Activated CD8-positive, alpha-beta T cell treated with anti-CD3 and anti-CD28 coated beads for 36 hours (primary cell): ENCODE data around the gene MICAL3. TPM values are rescaled to one million over a fixed set of nuclear protein-coding genes. Genes with fewer than 3 reads are reported as not detected.

ENCODE experiments used
- ATAC-seq: fragments of 200-7000 bp; cut with Tn5 transposase; one replicate; pipeline ENCODE4 v1.10.0; 2021; ENCODE audit warnings: mild to moderate bottlenecking, moderate library complexity
- CTCF ChIA-PET: fragments of 350-600 bp; sonication (Branson Sonifier 250); formaldehyde crosslinking; loops from one replicate; lab custom pipeline; 2021; ENCODE audit warnings: antibody characterized with exemption; lab: Charles Lee
- POLR2A ChIA-PET: fragments of 350-600 bp; sonication (Branson Sonifier 250); formaldehyde crosslinking; loops from one replicate; lab custom pipeline; 2021; ENCODE audit warnings: antibody characterized with exemption; lab: Charles Lee
- DNase-seq: peaks from one replicate; pipeline ENCODE4 v3.0.0-alpha.2; 2020
- H3K27ac Mint-ChIP-seq: one replicate; pipeline ENCODE4 v1.8.0; 2021; ENCODE audit warnings: mild to moderate bottlenecking, mixed read lengths
- H3K27me3 Mint-ChIP-seq: one replicate; pipeline ENCODE4 v1.8.0; 2021; ENCODE audit warnings: mixed read lengths
- H3K36me3 Mint-ChIP-seq: one replicate; pipeline ENCODE4 v1.8.0; 2021; ENCODE audit warnings: low read depth, mixed read lengths
- H3K4me1 Mint-ChIP-seq: one replicate; pipeline ENCODE4 v1.8.0; 2021; ENCODE audit warnings: low read depth, mixed read lengths
- H3K4me3 Mint-ChIP-seq: one replicate; pipeline ENCODE4 v1.8.0; 2021; ENCODE audit warnings: mild to moderate bottlenecking, moderate library complexity, mixed read lengths
- H3K9me3 Mint-ChIP-seq: one replicate; pipeline ENCODE4 v1.8.0; 2021; ENCODE audit warnings: mixed read lengths
- CTCF ChIP-seq: fragments of 200-600 bp; IDR thresholded peaks from one replicate; pipeline ENCODE4 v1.8.0; 2022; ENCODE audit warnings: antibody characterized with exemption, mild to moderate bottlenecking
- intact Hi-C: fragments of 100-400 bp; cut with micrococcal nuclease; formaldehyde crosslinking; loops from one replicate; pipeline ENCODE4 v1.10.0; 2022
- total RNA-seq, 2 experiments: library from RNA; stranded (reverse); gene quantifications; one replicate each; pipeline ENCODE4 v1.2.3, GENCODE V29; 2021

MICAL3 gene
- total RNA-seq, 2 experiments from 2014 or later = 31.6 to 32.4 TPM

- H3K9me3 Mint-ChIP-seq = no peaks in the 10 kb centered on the region
- ChIA-PET CTCF (interaction anchor here (1.1 to 1.2 kb wide), 2 partner anchors 13 to 39 kb away, joined by 3 to 6 read pairs; no protein-coding TSS in a partner anchor), POLR2A (interaction anchor here (1.1 kb wide), 1 partner anchor 91 kb away, joined by 3 read pairs; no protein-coding TSS in a partner anchor)
- H3K27me3 Mint-ChIP-seq = no peaks in the 10 kb centered on the region
- peaks cover 1% of the 10 kb centered on the region for H3K36me3 Mint-ChIP-seq
- intact Hi-C loops = no loop called here
- ATAC-seq (no peak), DNase-seq (no peak)
- no peak for TF ChIP-seq CTCF
- no peak overlapping the region for H3K4me3 Mint-ChIP-seq
- H3K27ac Mint-ChIP-seq = no peak overlapping the region
- no peaks in the 10 kb centered on the region for H3K4me1 Mint-ChIP-seq
Observed at GRCh38 chr22:17869285-17870096, 154.9 kb downstream of the MICAL3 start.

GRCh38 chr22:17868771-17869170, 155.6 kb downstream of the MICAL3 start:
- intact Hi-C loops = no loop called here
- DNase-seq (no peak), ATAC-seq (no peak)
- no peak overlapping the region for H3K4me3 Mint-ChIP-seq
- POLR2A ChIA-PET = interaction anchor here (0.6 kb wide), 1 partner anchor 153 kb away, joined by 3 read pairs; no protein-coding TSS in a partner anchor
- no peaks in the 10 kb centered on the region for H3K9me3 Mint-ChIP-seq
- peaks cover 3% of the 10 kb centered on the region for H3K36me3 Mint-ChIP-seq
- CTCF ChIA-PET = interaction anchor here (1.1 kb wide), 1 partner anchor 39 kb away, joined by 6 read pairs; no protein-coding TSS in a partner anchor
- no peaks in the 10 kb centered on the region for H3K4me1 Mint-ChIP-seq
- no peak overlapping the region for H3K27ac Mint-ChIP-seq
- TF ChIP-seq CTCF = no peak
- no peaks in the 10 kb centered on the region for H3K27me3 Mint-ChIP-seq

GRCh38 chr22:17867160-17867785, 157.1 kb downstream of the MICAL3 start:
- H3K4me1 Mint-ChIP-seq = peaks cover 3% of the 10 kb centered on the region

GRCh38 chr22:17866621-17867020, 157.7 kb downstream of the MICAL3 start:
- Mint-ChIP-seq H3K27ac (no peak overlapping the region), H3K27me3 (no peaks in the 10 kb centered on the region), H3K4me1 (peaks cover 3% of the 10 kb centered on the region), H3K9me3 (no peaks in the 10 kb centered on the region), H3K4me3 (no peak overlapping the region), H3K36me3 (peaks cover 5% of the 10 kb centered on the region)
- intact Hi-C loops = no loop called here
- CTCF ChIA-PET = no interaction called here
- POLR2A ChIA-PET = no interaction called here
- DNase-seq (no peak), ATAC-seq (no peak)
- TF ChIP-seq CTCF = no peak

More at GRCh38 chr22:17867160-17867785, 157.1 kb downstream of the MICAL3 start:
- Mint-ChIP-seq H3K27ac (no peak overlapping the region), H3K4me3 (no peak overlapping the region), H3K9me3 (no peaks in the 10 kb centered on the region), H3K36me3 (peaks cover 5% of the 10 kb centered on the region), H3K27me3 (no peaks in the 10 kb centered on the region)
- DNase-seq (no peak), ATAC-seq (no peak)
- TF ChIP-seq CTCF = no peak
- intact Hi-C loops = no loop called here
- CTCF ChIA-PET = no interaction called here
- POLR2A ChIA-PET = no interaction called here

GRCh38 chr22:17866127-17866526, 158.2 kb downstream of the MICAL3 start:
- no peak for TF ChIP-seq CTCF
- DNase-seq = no peak
- Mint-ChIP-seq H3K9me3 (no peaks in the 10 kb centered on the region), H3K27me3 (no peaks in the 10 kb centered on the region), H3K36me3 (peaks cover 4% of the 10 kb centered on the region), H3K4me3 (no peak overlapping the region), H3K4me1 (peaks cover 3% of the 10 kb centered on the region), H3K27ac (no peak overlapping the region)
- no peak for ATAC-seq
- ChIA-PET POLR2A (no interaction called here), CTCF (no interaction called here)
- intact Hi-C loops = no loop called here
